HEK293T (cell line): ENCODE data around the gene SLITRK4.

Source experiments
- ARNT ChIP-seq: fragments of 450-650 bp; IDR thresholded peaks from 2 replicates; pipeline ENCODE4 v1.6.1; 2017; ENCODE audit warnings: mild to moderate bottlenecking
- BHLHE40 ChIP-seq: fragments of 450-650 bp; IDR thresholded peaks from 2 replicates; pipeline ENCODE4 v1.6.1; 2016; ENCODE audit warnings: mild to moderate bottlenecking, moderate library complexity, borderline replicate concordance
- ELF4 ChIP-seq: fragments of 450-650 bp; IDR thresholded peaks from 2 replicates; pipeline ENCODE4 v1.6.1; 2017; ENCODE audit warnings: antibody characterized with exemption
- FOXM1 ChIP-seq: fragments of 450-650 bp; IDR thresholded peaks from 2 replicates; pipeline ENCODE4 v1.6.1; 2017; ENCODE audit warnings: mild to moderate bottlenecking, borderline replicate concordance
- HDGF ChIP-seq: fragments of 450-650 bp; IDR thresholded peaks from 2 replicates; pipeline ENCODE4 v1.6.1; 2017; ENCODE audit warnings: antibody characterized with exemption, borderline replicate concordance
- L3MBTL2 ChIP-seq: fragments of 450-650 bp; conservative IDR thresholded peaks from 2 replicates; pipeline ENCODE4 v1.6.1; 2016; ENCODE audit warnings: mild to moderate bottlenecking
- SP1 ChIP-seq: fragments of 450-650 bp; IDR thresholded peaks from 2 replicates; pipeline ENCODE4 v1.6.1; 2017
- SUZ12 ChIP-seq: fragments of 450-650 bp; IDR thresholded peaks from 2 replicates; pipeline ENCODE4 v1.6.1; 2016; ENCODE audit warnings: mild to moderate bottlenecking
- TARDBP ChIP-seq: fragments of 450-650 bp; IDR thresholded peaks from 2 replicates; pipeline ENCODE4 v1.6.1; 2016
- ZNF384 ChIP-seq: fragments of 450-650 bp; IDR thresholded peaks from 2 replicates; pipeline ENCODE4 v1.6.1; 2016

GRCh38 chrX:143623657-143624056 is 12.2 kb downstream of the SLITRK4 start:
- TF ChIP-seq BHLHE40 = no peak
- no peak for TF ChIP-seq SP1
- no peak for TF ChIP-seq ARNT
- TF ChIP-seq ELF4 = no peak
- no peak for TF ChIP-seq HDGF
- TF ChIP-seq TARDBP = no peak
- no peak for TF ChIP-seq FOXM1
- no peak for TF ChIP-seq SUZ12
- TF ChIP-seq ZNF384 = no peak
- no peak for TF ChIP-seq L3MBTL2
